ENCODE data around the gene ANKRD40.

Gene ANKRD40

GRCh38 chr17:50662632-50663225, 45.0 kb downstream of the ANKRD40 start:
- TF ChIP-seq, protein P1, sequence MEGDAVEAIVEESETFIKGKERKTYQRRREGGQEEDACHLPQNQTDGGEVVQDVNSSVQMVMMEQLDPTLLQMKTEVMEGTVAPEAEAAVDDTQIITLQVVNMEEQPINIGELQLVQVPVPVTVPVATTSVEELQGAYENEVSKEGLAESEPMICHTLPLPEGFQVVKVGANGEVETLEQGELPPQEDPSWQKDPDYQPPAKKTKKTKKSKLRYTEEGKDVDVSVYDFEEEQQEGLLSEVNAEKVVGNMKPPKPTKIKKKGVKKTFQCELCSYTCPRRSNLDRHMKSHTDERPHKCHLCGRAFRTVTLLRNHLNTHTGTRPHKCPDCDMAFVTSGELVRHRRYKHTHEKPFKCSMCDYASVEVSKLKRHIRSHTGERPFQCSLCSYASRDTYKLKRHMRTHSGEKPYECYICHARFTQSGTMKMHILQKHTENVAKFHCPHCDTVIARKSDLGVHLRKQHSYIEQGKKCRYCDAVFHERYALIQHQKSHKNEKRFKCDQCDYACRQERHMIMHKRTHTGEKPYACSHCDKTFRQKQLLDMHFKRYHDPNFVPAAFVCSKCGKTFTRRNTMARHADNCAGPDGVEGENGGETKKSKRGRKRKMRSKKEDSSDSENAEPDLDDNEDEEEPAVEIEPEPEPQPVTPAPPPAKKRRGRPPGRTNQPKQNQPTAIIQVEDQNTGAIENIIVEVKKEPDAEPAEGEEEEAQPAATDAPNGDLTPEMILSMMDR (IDR thresholded peaks at IDR 0.05; ENCODE audit: low read depth, low read length, missing control alignments), result no peak
- no peak for DNase-seq (ENCODE audit: extremely low read depth, low read depth)
- H3K4me3 ChIP-seq (replicated peaks; ENCODE audit: low read depth, low read length), result no peak overlapping the region

DNA sequence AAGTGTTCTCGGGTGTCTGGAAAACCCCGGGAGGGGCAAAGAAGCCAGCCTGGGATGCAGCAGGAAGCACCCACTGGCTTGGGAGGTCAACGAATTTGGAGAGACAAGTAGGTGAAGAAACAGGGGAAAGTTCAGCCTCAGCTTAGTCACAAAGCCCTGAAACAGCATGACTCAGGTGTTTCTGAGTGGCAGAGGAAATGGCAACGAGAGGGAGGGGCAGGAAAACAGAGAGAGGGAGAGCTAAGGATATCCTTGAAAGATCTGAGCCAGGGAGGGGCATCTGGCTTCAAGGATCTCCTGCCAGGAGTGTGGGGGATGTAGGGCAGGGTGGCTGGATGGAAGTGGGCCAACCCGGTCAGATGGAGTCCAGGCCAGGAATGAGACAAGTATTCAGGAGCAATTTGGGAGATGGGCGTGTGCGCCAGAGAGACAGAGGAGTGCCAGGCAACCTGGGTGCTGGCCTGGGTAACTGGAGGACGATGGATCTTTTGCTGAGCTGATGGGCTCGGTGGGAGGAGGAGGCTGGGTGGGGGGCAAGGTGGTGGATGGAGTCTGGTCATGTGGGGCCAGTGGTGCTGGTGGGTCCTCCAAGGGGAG, 45.8 kb downstream of the ANKRD40 start:
- H3K4me3 ChIP-seq (replicated peaks; ENCODE audit: low read depth, low read length), result no peak overlapping the region
- peak; percentile 82 for DNase-seq (ENCODE audit: extremely low read depth, low read depth)
- TF ChIP-seq, protein P1 (IDR thresholded peaks at IDR 0.05; ENCODE audit: low read depth, low read length, missing control alignments), result no peak

DNA sequence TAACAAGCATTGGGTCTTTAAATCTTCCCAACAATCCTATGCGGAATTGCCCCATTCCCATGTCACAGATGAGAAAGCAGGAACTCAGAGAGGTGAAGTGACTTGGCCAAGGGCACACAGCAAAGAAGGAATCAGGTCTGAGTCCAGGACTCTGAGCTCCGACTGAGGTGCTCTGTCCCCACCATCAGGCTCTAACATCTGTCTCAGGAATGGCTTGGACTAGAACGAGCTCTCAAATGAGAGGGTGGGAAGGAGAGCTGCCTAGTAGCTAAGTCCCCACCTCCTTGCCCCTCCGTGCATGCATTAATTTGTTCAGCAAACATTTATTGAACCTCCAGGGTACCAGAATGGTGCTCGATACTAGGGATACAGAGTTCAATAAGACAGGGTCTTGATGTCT, 46.4 kb downstream of the ANKRD40 start:
- no peak for DNase-seq (ENCODE audit: extremely low read depth, low read depth)
- H3K4me3 ChIP-seq (replicated peaks; ENCODE audit: low read depth, low read length), result no peak overlapping the region

GRCh38 chr17:50660887-50661345, 46.8 kb downstream of the ANKRD40 start:
- no peak overlapping the region for H3K4me3 ChIP-seq (replicated peaks; ENCODE audit: low read depth, low read length)
- DNase-seq (ENCODE audit: extremely low read depth, low read depth), result no peak
- TF ChIP-seq, protein P1 (IDR thresholded peaks at IDR 0.05; ENCODE audit: low read depth, low read length, missing control alignments), result no peak

More for the DNA sequence above, 46.4 kb downstream of the ANKRD40 start:
- TF ChIP-seq, protein P1 (IDR thresholded peaks at IDR 0.05; ENCODE audit: low read depth, low read length, missing control alignments), result no peak

DNA sequence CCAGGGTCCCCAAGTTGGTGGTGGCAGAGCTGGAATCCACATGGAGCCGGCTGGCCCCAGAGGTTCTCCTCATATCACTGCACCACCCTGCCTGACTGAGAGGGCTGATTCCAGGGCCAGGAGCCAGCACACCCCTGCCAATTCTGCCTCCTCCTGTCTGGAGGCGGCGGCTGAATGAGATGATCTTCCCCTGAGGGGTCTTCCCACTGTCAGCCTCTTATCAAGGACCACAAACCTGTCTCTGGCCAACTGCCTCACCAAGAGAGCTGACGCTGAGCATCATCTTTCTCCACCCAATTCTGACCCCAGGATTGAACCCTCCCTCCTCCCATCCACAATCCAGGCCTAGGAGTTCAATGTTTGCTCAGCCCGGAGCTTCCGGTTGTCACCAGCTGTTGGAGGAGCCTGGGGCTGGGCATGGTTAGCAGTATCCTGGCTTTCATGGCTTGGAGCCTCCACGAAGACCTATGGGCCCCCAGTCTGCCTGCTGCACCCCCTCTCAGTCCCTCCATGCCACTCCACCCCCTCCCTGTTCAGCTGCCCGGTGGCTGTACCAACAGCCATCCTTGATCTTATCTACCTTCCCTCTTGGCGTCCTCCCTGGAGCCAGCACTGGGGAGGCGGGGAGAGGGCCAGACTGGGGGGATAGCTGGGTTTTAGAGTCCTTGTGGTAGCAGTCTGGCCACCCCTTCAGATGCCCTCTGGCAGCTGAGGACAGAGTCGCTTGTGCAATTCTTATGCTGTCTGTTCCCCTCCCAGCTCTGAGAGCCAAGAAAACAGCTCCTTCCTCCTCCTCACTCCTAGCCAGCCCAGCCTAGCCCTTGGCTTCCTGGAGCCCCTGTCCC, 47.5 kb downstream of the ANKRD40 start:
- DNase-seq (ENCODE audit: extremely low read depth, low read depth), result no peak

GRCh38 chr17:50659179-50659578, 48.5 kb downstream of the ANKRD40 start:
- TF ChIP-seq, protein P1 (IDR thresholded peaks at IDR 0.05; ENCODE audit: low read depth, low read length, missing control alignments), result no peak
- DNase-seq (ENCODE audit: extremely low read depth, low read depth), result no peak
- H3K4me3 ChIP-seq (replicated peaks; ENCODE audit: low read depth, low read length), result no peak overlapping the region

More for the DNA sequence above, 47.5 kb downstream of the ANKRD40 start:
- TF ChIP-seq, protein P1 (IDR thresholded peaks at IDR 0.05; ENCODE audit: low read depth, low read length, missing control alignments), result no peak
- no peak overlapping the region for H3K4me3 ChIP-seq (replicated peaks; ENCODE audit: low read depth, low read length)
